ENCODE results near the gene SLC2A4RG.

Gene SLC2A4RG

DNA sequence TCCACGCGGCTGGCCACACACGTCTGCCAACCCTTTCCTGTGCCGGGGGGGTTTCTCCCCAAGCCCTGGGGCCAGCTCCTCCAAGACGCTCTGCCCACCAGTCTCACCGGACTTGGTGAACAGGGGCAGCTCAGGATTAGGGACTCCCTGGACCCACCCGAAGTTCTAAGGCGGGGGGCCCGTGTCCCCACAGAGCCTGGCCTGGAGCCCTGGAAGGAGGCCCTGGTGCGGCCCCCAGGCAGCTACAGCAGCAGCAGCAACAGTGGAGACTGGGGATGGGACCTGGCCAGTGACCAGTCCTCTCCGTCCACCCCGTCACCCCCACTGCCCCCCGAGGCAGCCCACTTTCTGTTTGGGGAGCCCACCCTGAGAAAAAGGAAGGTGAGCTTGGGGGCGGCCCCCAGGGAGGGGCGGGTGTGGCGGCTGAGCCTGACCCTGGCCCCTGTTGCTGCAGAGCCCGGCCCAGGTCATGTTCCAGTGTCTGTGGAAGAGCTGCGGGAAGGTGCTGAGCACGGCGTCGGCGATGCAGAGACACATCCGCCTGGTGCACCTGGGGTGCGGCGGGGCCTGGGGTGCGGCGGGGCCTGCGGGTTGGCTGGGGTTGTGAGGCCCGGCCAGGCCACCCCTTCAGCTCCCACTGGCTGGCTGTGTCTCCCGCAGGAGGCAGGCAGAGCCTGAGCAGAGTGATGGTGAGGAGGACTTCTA lies 2.3 kb downstream of the SLC2A4RG start:
- no peak for DNase-seq

DNA sequence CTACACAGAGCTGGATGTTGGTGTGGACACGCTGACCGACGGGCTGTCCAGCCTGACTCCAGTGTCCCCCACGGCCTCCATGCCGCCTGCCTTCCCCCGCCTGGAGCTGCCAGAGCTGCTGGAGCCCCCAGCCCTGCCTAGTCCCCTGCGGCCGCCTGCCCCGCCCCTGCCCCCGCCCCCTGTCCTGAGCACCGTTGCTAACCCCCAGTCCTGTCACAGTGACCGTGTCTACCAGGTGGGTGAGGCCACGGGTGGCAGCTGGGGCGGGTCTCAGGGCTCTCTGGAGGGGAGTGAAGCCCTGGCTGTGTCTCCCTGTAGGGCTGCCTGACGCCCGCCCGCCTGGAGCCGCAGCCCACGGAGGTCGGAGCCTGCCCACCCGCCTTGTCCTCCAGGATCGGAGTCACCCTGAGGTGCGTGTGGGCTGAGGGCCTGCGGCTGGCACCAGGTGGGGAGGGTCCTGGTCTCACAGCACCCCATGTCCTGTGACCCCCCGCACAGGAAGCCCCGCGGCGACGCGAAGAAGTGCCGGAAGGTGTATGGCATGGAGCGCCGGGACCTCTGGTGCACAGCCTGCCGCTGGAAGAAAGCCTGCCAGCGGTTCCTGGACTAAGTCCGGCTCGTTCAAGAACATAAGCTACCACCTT lies 2.9 kb downstream of the SLC2A4RG start:
- no peak for DNase-seq

DNA sequence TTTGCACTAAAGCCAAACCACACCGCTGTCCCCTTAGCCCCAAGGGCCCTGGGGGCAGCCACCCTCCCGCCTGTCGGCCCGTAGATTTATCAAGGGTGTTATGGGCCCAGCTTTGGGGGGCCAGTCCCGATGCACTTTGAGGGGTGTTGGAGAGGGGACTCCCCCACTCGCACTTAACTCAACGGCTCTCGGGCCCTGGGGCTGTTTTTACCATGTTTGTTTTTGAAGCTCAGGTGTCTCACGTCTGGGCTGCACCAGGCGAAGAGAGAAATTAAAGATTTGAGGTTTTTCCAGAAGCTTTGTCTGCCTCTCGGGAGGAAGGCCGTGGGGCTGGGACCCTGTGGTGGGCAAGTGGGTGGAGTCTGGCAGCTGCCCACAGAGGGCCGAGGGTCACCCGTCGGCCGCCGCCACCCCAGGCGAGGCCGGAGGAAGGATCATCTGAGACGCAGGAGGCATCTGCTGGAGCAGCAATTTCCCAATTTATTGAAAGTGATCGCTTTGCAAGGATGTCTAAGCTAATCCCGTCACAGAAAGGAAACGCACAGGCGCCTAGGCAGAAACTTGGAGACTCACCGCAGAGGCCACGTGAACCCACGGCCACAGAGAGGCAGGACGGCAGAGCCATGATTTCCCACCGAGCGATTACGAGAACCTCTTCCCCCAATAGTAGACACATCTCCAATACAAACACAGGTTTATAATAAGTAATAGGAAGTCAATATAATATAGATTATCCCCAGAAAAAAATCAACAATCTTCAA lies 3.8 kb downstream of the SLC2A4RG start:
- DNase-seq: no peak

DNA sequence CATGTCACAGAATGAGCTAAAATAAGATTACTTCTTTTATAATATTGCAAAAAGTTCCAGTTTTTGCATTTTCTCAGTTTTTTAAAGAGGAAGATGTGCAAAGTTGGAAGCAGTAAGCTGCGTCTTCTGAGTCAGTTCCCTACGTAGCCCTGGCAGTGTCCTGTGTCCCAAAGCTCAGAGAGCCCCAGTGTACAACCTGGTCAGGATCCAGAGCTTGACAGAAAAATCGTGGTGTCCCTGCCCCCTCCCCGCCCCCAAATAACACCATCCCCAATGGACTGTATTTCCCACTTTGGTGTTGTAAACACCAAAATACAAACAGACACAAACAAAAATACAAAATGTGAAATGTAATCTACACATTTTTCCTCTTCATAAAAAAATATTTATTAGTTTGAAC lies 4.6 kb downstream of the SLC2A4RG start:
- no peak for DNase-seq

DNA sequence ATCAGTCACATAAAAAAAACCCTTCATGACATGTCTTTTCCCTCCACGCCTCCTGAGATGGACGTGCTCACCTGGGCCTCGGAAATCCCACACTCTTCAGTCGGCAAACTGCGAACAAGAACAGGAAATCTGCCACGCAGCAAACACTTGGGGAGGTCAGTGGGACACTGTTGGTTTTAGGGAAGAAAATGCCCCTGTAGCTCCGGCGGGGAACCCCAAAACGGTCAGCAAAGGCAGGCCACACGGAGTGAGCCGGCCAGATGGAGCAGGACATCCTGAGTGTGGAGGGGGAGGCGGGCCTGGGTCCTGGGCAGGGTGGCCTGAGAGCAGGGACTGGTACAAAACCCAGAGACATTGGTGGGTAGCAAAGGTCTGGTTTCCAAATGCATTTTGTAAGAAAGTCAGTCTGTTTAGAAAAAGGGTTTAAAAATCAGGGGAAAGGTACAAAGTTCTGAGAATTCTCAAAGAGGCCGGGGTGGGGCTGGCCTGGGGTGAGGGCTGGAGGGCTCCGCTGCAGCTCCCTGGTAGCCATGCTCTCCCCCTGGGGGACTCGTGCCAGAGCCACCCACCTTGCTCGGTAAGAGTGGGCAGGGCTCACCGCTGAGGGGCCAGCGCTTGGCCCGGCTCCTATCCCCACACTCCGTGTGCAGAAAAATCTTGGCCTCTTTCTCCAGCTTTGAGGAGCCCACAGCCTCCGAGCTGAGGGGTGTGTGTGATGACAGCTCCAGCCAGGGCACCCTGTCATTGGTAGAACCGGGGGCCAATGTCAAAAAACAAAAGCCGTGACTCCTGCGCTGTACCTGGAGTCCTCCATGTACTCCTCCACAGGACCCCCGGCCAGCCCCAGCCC lies 5.2 kb downstream of the SLC2A4RG start:
- DNase-seq: no peak

DNA sequence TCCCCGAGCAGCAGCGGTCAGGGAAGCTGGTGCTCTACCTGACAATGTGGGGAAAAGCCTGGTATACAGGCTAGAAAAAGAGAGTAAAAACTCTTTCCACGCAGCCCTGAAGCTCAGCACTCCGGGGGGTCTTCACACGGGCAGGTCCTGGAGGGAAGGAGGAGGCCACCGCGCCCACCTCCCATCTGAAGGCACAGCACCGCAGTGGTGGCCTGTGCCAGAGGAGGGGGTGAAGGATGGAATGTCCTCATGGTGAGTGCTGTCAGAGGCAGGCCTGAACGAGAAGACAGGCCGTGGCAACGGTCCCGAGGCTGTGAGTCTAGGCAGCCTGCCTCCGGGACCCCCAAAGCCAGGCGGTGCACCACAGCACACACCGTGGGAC lies 5.8 kb downstream of the SLC2A4RG start:
- no peak for DNase-seq

DNA sequence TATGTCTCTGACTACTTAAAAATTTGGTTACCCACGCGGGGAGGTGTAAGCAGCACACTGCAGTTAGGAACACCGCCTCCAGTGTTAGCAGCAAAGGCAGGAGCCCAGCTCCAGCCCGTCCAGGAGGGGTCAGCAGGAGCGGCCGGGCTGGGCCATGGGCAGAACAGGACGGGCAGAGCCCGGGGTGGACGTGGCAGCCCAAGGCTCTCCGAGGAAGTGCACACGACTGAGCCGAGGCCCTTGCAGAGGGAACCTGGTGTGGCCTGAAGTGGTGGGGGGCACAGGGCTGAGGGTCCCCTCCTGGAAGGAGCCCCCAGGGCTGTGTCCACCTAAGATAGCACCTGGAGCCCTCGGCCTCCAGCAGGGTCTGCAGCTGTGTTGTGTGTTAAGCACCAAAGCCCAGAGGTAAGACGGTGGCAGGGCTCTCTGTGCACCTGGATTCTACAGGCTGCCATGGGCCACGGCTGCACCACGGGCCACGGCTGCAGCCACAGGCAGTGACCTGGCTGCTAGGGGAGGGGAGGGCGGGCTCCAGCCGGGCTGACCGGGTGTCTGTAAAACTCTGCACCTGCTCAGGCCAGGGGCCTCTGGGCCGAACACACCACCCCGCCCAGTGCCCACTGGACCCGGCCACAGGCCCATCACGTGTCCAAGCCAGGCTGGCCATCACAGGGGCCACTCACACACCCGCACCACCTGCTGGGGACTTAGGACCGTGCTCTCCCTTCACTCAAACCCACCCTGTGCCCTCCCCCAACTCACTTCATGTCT lies 6.6 kb downstream of the SLC2A4RG start:
- DNase-seq: no peak

DNA sequence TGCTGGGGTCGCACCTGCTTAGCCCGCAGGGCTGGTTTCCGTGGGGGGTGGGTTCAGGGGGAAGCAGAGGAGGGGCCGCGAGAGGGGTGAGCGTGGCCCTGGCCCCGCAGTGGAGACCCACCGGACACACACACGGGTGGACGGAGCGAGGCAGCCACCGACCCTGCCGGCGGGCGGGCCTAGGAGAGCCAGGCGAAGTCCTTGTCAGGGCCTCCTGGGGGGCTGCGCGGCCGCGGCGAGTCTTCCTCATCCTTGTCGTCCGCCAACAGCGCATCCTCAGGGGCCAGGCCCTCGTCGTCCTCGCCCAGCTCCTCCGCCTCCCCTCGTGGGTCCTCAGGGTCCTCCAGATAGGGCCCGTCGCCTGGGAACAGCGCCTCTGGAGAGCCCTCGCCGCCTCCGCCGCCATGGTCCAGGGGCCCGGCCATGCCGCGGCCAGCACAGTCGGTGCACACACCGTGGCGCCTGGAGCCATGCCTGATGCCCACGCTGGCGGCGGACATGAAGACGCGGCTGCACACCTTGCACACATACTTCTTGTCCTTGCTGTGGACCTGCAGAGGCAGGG lies 7.3 kb downstream of the SLC2A4RG start:
- DNase-seq: no peak

DNA sequence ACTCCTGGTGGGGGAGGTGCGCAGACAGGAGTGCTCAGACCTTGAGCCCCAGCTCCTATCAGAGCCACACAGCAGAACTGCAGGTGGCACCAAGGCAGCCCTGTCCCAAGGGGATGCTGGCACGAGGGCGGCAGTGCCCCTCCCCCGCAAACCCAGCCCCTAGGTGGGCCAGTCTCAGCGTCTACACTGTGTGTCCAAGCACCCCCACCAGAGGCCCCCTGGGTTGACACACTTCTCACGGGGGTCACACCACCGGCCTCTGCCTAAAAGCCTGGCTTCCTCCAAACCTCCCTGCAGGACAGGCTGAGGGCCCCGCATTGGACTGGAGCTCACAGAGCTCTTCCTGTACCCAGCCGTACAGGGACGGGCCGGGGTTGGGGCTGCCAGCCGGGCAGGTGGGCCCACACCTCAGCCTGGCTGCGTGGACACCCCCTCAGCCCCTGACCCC lies 8.1 kb downstream of the SLC2A4RG start:
- DNase-seq: no peak

DNA sequence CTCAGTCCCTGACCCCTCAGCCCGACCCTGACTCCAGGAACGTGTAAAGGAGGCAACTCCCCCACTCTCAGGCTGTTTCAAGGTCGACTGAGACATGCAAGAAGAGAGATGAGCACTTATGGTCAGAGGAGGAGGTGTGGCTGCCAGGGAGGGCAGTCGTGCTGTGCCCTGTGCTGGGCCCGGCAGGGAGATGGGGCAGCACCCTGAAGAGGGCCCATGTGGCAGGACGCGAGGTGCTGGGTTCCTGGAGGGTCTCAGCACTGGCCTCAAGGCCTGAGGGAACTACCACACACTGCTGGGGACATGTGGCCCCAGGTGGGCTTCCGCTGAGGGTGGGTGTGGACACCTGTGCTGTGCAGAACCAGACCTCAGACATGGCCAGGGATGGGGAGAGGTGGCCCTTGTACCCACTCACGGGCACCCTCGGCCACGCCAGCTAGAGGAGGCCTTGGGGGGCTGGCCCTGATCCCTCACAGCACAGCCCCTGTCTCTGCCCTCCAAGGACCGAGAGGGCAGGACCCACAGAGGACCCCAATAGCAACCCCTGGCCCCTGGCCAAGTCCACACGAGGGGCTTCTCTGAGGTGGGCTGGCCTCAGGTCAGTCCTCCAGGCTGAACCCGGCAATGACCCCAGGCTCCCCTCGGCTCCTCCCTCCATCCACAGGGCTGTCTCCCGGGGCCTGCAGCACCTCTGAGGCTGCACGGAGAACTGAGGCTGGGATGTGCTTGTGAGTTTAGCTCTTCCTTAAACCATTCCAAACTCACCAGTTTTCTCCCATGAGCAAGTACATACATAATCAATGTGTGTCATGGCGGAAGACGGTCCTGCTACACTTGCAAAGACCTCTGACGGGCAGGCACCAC lies 8.7 kb downstream of the SLC2A4RG start:
- DNase-seq: no peak

DNA sequence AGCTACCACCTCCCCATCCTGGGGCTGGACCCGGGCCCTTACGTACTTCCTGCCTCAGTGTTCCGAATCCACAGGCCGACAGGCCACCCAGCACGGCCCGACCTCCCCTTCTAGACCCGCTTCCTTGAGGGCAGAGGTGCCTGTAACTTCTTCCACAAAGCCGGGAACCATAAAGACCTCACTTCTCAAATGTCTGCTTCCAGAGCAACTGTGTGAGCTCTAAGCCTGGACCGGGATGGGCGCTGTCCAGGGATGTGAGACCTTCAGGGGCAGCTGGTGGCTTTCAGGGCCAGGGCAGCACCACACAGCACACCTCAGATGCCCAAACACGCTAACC lies 9.3 kb downstream of the SLC2A4RG start:
- DNase-seq: no peak

DNA sequence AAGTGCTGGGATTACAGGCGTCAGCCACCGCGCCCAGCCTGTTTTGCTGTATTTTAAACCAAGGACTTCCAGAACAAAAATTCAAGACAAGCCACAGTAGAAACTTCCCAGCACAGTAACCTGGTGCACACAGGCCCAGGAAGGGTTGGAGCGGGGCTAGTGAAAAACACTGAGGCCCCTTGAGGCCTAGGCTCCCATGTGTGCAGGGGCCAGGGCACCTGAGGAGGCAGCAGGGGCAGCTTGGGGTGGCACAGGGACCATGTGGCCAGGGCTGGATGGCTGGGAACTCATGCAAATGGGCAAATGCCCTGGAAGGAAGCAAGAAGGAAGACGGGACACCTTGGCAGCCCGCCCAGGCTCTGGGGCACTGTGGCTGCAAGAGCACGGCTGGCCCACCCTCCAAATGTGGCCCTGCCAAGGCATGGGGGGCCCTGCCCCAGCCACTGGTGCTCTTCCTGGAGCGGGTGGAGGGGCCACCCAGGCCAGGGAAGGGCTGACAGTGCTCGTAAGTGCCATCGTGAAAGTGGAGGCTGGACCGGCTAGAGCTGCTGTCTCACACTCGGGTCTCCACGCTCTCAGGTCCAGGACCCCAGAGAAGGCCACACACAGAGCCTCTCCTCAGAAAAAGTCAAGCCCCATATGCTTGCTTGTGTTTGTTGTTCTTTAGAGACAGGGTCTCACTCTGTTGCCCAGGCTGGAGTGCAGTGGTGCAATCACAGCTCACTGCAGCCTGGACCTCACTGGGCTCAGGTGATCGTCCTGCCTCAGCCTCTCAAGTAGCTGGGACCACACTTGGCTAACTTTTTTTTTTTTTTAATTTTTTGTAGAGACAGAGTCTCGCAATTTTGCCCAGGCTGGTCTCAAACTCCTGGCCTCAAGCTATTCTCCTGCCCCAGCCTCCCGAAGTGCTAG lies 10.3 kb downstream of the SLC2A4RG start:
- DNase-seq: no peak

DNA sequence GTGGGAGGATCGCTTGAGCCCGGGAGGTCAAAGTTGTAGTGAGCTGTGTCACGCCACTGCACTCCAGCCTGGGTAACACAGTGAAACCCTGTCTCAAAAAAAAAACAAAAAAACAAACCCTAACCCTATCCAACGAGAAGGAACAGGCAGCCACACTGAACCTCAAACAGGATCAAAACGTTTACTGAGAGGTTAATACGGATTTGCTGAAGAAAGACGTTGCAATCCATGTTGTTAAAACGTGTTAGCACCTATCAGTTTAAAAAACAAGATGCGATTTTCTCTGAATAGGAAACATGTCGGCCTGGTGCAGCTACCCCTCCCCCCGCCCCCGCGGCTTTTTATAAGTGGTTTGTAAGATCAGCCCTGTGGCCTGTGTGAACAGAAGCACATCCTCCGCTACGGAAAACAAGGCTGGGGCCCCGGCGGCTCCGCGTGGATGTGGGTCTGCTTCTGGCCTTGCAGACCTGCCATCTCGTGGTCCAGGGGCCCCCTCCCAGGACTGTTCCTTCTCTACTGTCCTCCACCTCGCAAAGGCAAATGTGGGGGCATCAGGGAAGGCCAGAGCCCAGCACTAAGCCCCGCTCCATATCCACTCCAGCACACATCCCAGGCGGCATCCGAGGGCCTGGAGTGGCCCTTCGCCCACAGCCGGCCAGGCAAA lies 11.4 kb downstream of the SLC2A4RG start:
- no peak for DNase-seq

DNA sequence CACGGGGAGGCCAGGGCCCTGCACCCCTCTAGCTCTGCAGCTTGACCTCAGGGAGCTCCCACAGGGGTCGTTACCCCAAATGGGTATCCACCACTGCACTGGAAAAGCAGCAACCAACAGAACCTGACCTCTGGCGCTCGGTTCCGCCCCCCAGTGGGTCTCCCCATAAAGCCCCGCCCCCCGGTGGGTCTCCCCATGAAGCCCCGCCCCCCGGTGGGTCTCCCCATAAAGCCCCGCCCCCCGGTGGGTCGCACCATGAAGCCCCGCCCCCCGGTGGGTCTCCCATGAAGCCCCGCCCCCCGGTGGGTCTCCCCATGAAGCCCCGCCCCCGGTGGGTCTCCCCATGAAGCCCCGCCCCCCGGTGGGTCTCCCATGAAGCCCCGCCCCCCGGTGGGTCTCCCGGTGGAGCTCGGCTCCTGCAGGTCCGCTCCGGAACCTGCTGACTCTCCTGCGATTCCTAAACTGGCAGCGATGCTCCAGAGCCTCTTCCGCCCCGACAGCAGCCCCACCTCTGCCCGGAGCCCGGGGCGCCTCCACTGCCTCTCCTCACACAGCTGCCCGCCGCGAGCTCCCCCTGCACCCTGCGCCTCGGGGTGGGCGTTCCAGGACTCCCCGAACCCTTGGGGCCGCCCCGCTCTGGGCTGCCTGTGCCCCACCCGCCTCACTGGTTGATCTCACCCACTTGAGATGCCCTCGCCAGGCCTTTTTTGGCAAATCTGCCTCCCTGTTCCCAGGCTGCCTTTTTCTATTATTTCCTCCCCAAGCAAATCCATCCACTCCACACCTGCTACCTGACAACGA lies 12.1 kb downstream of the SLC2A4RG start:
- no peak for DNase-seq

DNA sequence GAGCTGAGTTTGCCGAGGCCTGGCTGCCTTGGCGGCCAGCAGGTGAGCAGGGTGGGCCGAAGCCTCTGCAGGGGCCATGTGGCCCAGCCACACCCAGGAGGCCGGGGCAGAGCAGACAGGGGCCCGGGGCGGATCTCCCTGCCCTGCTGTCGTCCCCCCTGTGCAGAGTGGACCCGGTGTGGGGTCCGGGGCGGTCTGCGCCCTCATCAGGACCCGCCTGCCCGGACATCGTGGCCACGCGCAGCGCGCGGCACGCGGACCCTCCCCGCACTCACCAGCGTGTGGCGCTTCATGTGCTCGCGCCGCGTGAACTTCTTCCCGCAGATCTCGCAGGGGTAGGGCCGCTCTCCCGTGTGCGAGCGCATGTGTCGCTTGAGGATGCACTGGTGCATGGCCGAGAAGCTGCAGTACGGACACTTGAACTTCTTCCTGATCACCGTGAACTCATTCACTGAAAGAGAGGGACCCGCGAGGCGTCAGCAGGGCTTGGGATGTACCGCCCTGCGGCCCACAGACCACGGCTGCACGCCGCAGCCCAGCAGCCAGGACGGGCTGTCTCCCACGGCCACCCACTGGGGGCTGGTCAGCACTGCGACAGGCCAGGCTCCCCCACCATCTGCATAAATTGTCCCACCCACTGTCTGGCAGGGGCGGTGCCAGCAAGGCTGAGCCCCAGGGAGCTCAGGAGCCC lies 13.0 kb downstream of the SLC2A4RG start:
- no peak for DNase-seq

DNA sequence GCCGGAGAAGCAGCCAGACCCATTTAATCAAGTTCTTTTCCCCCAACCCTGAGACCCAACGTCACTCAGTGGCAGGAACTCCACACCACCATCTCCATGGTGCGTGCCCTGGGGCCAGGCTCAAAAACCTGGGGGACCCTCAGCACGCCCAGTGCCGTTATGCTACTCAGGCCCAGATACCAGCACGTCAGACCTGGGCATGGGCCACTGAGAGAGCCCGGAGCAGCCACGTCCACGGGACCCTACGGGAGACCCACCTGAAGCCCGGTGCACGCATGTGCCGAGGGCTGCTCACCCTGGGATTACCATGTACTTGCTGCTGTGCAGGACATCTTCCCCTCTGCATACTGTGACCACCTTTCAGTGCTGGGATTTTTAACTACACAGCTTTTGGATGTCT lies 13.8 kb downstream of the SLC2A4RG start:
- DNase-seq: no peak

DNA sequence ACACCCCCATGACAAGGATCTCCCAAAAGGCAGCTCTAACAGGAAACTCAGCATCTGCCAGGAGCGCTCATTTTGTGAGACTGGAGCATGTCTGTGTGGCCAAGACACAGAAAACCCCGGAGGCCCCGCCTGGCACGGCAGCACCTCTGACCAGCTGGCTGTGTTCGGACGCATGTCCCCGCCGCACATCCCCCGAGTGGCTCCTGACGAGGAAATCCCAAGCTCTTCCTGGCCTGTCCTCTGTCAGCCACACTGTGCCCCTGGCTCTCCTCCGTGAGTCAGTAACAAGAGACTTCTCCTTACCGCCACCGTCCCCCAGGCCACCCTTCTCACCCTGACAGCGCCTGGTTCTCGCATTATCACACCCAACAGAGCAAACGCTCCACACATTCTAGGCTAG lies 14.4 kb downstream of the SLC2A4RG start:
- no peak for DNase-seq

Measured in Kasumi-1 (cell line).